Epithelial cell of proximal tubule (primary cell): ENCODE results near the gene ATP9A. TPM values are rescaled to one million over a fixed set of nuclear protein-coding genes. Genes with fewer than 3 reads are reported as not detected.

Source experiments
- DNase-seq: peaks from one replicate; pipeline ENCODE4 v3.0.0-alpha.2; 2011; ENCODE audit warnings: low read depth
- H3K4me3 ChIP-seq: 2 replicates; pipeline ENCODE4 v1.5.1; 2011; ENCODE audit warnings: low read depth, mild to moderate bottlenecking, low read length
- CTCF ChIP-seq: conservative IDR thresholded peaks from 2 replicates; pipeline ENCODE4 v1.5.1; 2012; ENCODE audit warnings: low read depth, mild to moderate bottlenecking, low read length
- total RNA-seq: library from RNA; depleted of rRNA; stranded (reverse); fragments of >200 nt; gene quantifications from 2 replicates; pipeline ENCODE4 v1.2.3, GENCODE V29; 2015

ATP9A gene
- total RNA-seq, 1 donor from 2014 or later, result 22.5 TPM

- DNase-seq, result no peak
- TF ChIP-seq CTCF, result no peak
- no peak overlapping the region for H3K4me3 ChIP-seq
Observed at GRCh38 chr20:51631953-51632352, 136.2 kb downstream of the ATP9A start.

DNA sequence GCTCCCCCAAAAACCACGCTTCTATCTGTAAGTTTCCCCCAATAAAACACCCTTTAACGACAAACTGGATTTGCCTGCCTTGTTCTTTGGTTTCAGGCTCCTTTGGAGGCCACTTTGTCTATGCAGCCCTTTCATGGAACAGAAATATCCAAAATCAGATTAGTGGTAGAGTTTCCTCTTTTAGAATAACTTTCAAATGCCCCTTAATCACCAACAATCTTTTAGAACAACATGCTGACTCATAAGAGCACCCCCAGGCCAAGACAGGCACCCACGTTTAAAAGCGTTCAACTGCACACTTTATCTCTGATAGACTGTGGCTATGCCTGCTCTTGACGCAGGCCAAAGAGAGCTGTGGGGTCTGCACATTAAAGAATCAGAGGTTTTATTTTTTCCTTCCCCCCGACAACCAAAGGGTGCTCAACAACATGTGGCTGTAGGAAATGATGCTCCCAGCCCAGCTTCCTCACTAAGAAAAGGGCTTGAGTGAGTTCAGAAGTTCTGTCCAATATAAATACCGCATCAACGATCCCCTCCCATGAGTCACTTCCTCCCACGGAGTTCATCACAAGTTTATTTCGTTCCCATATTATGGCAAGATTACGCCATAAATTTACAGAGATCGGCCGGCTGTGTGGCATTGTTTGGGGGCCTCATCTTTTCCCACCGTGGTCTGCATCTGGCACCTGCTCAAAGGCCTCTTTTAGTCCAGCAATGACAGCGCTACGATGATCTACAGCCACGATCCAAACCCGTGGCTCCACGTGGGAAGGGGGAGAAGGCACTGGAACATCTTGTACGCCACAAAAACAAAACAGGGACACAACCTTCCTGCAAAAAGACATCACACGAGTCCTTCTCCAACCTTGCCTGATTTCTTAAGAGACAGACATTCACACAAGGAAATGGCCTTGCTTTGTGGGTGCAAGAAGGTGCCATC lies 136.9 kb downstream of the ATP9A start:
- no peak overlapping the region for H3K4me3 ChIP-seq
- peak; percentile 70 for DNase-seq
- TF ChIP-seq CTCF, result no peak

GRCh38 chr20:51629399-51630058 lies 138.7 kb downstream of the ATP9A start:
- no peak for TF ChIP-seq CTCF
- no peak for DNase-seq
- H3K4me3 ChIP-seq, result no peak overlapping the region

GRCh38 chr20:51628533-51629398 lies 139.4 kb downstream of the ATP9A start:
- TF ChIP-seq CTCF, result no peak
- DNase-seq, result no peak
- no peak overlapping the region for H3K4me3 ChIP-seq

GRCh38 chr20:51627586-51627985 lies 140.6 kb downstream of the ATP9A start:
- H3K4me3 ChIP-seq, result no peak overlapping the region
- DNase-seq, result no peak
- TF ChIP-seq CTCF, result no peak

DNA sequence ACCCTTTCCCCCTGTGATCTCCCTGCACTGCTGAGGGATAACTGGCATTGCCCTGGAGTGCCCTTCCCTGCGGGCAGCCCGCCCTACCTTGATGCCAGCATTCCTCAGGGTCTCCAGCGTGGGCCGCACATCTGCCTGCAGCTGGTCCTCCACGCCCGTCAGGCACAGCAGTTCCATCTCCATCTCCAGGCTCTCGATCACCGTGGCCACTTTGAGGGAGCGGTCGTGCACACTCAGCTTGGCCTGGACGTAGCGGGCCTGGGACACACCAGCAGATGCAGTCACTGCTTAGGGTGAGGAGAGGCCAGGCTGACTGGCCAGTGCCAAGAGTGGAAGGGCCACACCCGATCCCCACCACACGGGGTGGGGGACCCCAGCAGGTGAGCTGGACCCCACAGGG lies 143.1 kb downstream of the ATP9A start:
- no peak overlapping the region for H3K4me3 ChIP-seq
- TF ChIP-seq CTCF, result no peak
- no peak for DNase-seq
